HepG2 (cell line): Measurements from ENCODE around the gene FLAD1. TPM values are rescaled to one million over a fixed set of nuclear protein-coding genes. Genes with fewer than 3 reads are reported as not detected.

Source experiments
- ARNT2 ChIP-seq: sonication (generic); formaldehyde crosslinking; IDR thresholded peaks from 2 replicates; pipeline ENCODE4 v1.8.0; 2022; ENCODE audit warnings: mild to moderate bottlenecking, low read depth, missing genetic modification reagents, moderate library complexity
- HMGA1 ChIP-seq: sonication (generic); formaldehyde crosslinking; conservative IDR thresholded peaks from 2 replicates; pipeline ENCODE4 v1.4.0; 2020; ENCODE audit warnings: missing genetic modification reagents
- MTA3 ChIP-seq: sonication (generic); formaldehyde crosslinking; IDR thresholded peaks from 2 replicates; pipeline ENCODE4 v1.4.0; 2020; ENCODE audit warnings: missing genetic modification reagents
- SNAI1 ChIP-seq: sonication (generic); formaldehyde crosslinking; IDR thresholded peaks from 2 replicates; pipeline ENCODE4 v1.5.0; 2020; ENCODE audit warnings: mild to moderate bottlenecking, missing genetic modification reagents, borderline replicate concordance
- ZNF318 ChIP-seq: sonication (generic); formaldehyde crosslinking; IDR thresholded peaks from 2 replicates; pipeline ENCODE4 v1.4.0; 2020; ENCODE audit warnings: mild to moderate bottlenecking, missing genetic modification reagents
- ZNF335 ChIP-seq: sonication (generic); formaldehyde crosslinking; IDR thresholded peaks from 2 replicates; pipeline ENCODE4 v1.4.0; 2020; ENCODE audit warnings: missing genetic modification reagents
- ZNF343 ChIP-seq: sonication (generic); formaldehyde crosslinking; IDR thresholded peaks from 2 replicates; pipeline ENCODE4 v1.4.0; 2020; ENCODE audit warnings: mild to moderate bottlenecking, missing genetic modification reagents
- ZNF432 ChIP-seq: sonication (generic); formaldehyde crosslinking; IDR thresholded peaks from 2 replicates; pipeline ENCODE4 v1.5.0; 2020; ENCODE audit warnings: missing genetic modification reagents, mild to moderate bottlenecking, borderline replicate concordance
- ZNF614 ChIP-seq: IDR thresholded peaks from 2 replicates; pipeline ENCODE4 v1.6.1; 2018; ENCODE audit warnings: missing biosample characterization, missing genetic modification reagents, inconsistent platforms, borderline replicate concordance
- ZNF784 ChIP-seq: sonication (generic); formaldehyde crosslinking; IDR thresholded peaks from 2 replicates; pipeline ENCODE4 v1.5.1; 2020; ENCODE audit warnings: missing genetic modification reagents, mild to moderate bottlenecking, borderline replicate concordance
- polyA plus RNA-seq, 8 experiments: library from polyadenylated mRNA; depleted of rRNA in 3 of 8; stranded (reverse) in 7 of 8; unstranded in 1 of 8; fragments of >200 nt; fragmentation: Illumina TruSeq in 4 of 8; extraction: Trizol in 4 of 8; gene quantifications; 2 replicates each; pipeline versions ENCODE4 v1.2.1 to v1.2.3, GENCODE V29; 2011 to 2016; ENCODE audit warnings: low read depth in 4 of 8, missing spikeins in 1 of 8, mixed read lengths in 1 of 8; ENCODE audit not compliant: insufficient read depth in 1 of 8
- total RNA-seq, 5 experiments: library from RNA; depleted of rRNA; stranded (reverse); fragments of >200 nt; fragmentation: Illumina TruSeq; extraction: Trizol; gene quantifications; 2 replicates each; pipeline ENCODE4 v1.2.3, GENCODE V29; 2016; ENCODE audit warnings: low read depth in 1 of 5
- TF ChIP-seq, protein P1 (sequence below): sonication (generic); formaldehyde crosslinking; IDR thresholded peaks from 2 replicates; pipeline ENCODE4 v1.4.0; 2020; ENCODE audit warnings: missing genetic modification reagents
- TF ChIP-seq, protein P2 (sequence below): sonication (generic); formaldehyde crosslinking; IDR thresholded peaks from 2 replicates; pipeline ENCODE4 v1.4.0; 2020; ENCODE audit warnings: missing genetic modification reagents
- TF ChIP-seq, protein P3 (sequence below): sonication (generic); formaldehyde crosslinking; IDR thresholded peaks from 2 replicates; pipeline ENCODE4 v1.4.0; 2020; ENCODE audit warnings: mild to moderate bottlenecking, low read depth, missing genetic modification reagents

The FLAD1 gene
- total and polyA plus RNA-seq, 2 of the 13 experiments (the other 11 are each of a cell fraction or from before 2014, with no cell fraction given) = 25.9 to 32.8 TPM

- TF ChIP-seq, protein P1, sequence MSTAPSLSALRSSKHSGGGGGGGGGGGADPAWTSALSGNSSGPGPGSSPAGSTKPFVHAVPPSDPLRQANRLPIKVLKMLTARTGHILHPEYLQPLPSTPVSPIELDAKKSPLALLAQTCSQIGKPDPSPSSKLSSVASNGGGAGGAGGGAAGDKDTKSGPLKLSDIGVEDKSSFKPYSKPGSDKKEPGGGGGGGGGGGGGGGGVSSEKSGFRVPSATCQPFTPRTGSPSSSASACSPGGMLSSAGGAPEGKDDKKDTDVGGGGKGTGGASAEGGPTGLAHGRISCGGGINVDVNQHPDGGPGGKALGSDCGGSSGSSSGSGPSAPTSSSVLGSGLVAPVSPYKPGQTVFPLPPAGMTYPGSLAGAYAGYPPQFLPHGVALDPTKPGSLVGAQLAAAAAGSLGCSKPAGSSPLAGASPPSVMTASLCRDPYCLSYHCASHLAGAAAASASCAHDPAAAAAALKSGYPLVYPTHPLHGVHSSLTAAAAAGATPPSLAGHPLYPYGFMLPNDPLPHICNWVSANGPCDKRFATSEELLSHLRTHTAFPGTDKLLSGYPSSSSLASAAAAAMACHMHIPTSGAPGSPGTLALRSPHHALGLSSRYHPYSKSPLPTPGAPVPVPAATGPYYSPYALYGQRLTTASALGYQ (CRISPR knock-in tag) = no peak
- TF ChIP-seq ZNF614 (CRISPR knock-in tag) (peak; percentile 91), ZNF335 (CRISPR knock-in tag) (peak; percentile 93), HMGA1 (CRISPR knock-in tag) (no peak), MTA3 (CRISPR knock-in tag) (no peak), ZNF432 (CRISPR knock-in tag) (no peak), SNAI1 (peak; percentile 100), ZNF343 (peak; percentile 99), ARNT2 (CRISPR knock-in tag) (peak; percentile 98), ZNF784 (peak; percentile 97; the same call in 1 of the 2 replicates), ZNF318 (CRISPR knock-in tag) (peak; percentile 99)
- TF ChIP-seq, protein P2, sequence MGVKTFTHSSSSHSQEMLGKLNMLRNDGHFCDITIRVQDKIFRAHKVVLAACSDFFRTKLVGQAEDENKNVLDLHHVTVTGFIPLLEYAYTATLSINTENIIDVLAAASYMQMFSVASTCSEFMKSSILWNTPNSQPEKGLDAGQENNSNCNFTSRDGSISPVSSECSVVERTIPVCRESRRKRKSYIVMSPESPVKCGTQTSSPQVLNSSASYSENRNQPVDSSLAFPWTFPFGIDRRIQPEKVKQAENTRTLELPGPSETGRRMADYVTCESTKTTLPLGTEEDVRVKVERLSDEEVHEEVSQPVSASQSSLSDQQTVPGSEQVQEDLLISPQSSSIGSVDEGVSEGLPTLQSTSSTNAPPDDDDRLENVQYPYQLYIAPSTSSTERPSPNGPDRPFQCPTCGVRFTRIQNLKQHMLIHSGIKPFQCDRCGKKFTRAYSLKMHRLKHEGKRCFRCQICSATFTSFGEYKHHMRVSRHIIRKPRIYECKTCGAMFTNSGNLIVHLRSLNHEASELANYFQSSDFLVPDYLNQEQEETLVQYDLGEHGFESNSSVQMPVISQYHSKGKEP (CRISPR knock-in tag) = peak; percentile 88; the same call in 1 of the 2 replicates
- TF ChIP-seq, protein P3, sequence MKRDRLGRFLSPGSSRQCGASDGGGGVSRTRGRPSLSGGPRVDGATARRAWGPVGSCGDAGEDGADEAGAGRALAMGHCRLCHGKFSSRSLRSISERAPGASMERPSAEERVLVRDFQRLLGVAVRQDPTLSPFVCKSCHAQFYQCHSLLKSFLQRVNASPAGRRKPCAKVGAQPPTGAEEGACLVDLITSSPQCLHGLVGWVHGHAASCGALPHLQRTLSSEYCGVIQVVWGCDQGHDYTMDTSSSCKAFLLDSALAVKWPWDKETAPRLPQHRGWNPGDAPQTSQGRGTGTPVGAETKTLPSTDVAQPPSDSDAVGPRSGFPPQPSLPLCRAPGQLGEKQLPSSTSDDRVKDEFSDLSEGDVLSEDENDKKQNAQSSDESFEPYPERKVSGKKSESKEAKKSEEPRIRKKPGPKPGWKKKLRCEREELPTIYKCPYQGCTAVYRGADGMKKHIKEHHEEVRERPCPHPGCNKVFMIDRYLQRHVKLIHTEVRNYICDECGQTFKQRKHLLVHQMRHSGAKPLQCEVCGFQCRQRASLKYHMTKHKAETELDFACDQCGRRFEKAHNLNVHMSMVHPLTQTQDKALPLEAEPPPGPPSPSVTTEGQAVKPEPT (CRISPR knock-in tag) = peak; percentile 99
These were observed 46.5 kb upstream of the FLAD1 start, which contains the start of gene PMVK (continued) for GRCh38 chr1:154936555-154937084.
